ENCODE results near the gene ALDH1A1.

- TF ChIP-seq CTCF (conservative IDR thresholded peaks at IDR 0.05) (no peak), ZFX (IDR thresholded peaks at IDR 0.05) (no peak)
Measured at GRCh38 chr9:72888067-72888466, 64.8 kb downstream of the ALDH1A1 start.

All from C4-2B (cell line).